HG02970 (cell line): Measurements from ENCODE around the gene FTHL17.

Source experiments
- ATAC-seq: cut with Tn5 transposase; IDR thresholded peaks from one replicate; pipeline ENCODE4 v1.9.1; 2021; ENCODE audit warnings: mild to moderate bottlenecking, moderate library complexity, moderate number of reproducible peaks; ENCODE audit not compliant: unreplicated experiment, low FRiP score

FTHL17 gene

DNA sequence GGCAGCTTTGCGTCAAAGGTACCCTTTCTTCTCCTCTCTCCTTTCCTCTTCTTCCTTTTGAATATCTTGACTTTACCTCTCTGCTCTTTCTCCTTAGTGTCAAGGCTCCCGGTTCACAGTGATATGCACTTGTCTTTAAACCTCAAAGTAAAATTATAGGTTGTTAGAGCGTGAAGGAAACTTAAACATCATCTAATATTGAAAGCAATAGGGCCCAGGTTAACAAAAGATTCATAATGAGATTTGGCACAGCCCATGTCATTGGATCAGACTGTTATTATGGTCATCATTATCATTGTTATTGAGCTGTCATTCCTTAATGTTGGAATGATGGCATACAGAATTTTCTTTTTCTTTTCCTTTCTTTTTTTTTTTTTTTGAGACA, 32.5 kb downstream of the FTHL17 start:
- ATAC-seq: no peak

DNA sequence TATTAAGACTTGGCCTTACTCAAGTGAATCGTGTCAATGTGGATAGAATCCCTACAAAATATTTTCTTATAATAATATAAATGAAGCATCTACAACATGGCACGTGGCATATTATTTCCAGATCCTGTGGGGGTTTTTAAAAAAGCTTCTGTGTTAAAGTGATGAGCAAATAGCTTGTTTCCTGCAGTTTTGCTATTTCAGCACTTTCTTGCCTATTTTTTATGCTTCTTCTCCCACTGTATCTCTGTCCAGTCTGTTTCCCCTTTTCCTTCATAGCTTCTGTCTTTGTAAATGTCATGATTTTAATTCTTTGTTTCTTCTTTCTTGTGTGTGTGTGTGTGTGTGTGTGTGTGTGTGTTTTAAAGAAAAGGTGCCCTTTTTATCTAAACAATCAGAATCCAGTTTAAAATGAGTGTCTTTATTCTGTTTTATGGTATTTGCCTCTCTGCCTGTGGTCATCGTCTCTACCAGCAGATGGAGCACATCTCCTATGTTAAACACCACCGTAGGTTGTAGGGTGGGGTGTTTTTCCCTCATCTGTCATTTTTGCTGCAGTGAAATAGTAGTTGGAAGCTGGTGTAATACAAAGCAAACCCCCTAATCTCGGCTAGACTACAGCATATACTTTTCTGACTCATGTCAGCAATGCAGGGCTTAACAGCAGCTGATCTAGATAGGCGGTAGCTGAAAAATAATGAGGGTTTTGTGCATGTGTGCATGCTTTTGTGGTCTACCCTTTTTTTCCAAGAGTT, 33.1 kb downstream of the FTHL17 start:
- ATAC-seq: no peak

DNA sequence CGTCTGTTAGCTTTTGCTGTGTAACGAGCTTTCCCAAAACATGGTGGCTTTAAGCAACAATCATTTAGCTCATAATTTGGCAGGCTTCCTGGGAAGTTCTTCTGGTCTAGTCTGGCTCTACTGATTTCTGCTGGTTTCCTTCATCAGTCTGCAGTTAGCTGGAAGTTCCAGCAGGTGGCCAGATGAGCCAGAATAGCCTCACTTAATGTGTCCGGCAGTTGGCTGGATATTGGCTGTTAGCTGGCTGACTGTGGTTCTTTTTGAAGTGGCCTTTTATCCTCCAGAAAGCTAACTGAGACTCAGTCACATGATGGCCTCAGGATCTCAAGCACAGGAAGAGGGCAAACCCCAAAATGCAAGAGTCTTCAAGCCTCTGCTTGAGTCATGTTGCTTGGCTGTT, 34.9 kb downstream of the FTHL17 start:
- ATAC-seq: peak; percentile 65

DNA sequence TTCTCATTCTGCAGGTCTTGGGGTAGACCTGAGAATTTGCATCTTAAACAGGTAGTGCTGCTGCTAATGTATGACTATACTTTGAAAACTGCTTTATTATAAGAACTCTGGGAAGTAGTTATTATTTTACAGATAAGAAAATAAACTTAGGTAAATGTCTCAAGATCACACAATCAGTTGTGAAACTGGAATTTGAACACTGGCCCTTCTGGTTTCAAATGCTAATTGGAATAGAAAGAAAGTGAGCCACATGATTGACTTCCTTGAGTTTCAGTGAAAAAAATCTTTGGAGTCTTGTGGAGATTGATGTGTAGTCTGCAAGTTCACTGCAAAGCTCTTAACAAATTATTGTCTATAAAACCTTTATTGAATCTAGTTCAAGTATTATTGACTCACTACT, 44.5 kb downstream of the FTHL17 start:
- no peak for ATAC-seq

DNA sequence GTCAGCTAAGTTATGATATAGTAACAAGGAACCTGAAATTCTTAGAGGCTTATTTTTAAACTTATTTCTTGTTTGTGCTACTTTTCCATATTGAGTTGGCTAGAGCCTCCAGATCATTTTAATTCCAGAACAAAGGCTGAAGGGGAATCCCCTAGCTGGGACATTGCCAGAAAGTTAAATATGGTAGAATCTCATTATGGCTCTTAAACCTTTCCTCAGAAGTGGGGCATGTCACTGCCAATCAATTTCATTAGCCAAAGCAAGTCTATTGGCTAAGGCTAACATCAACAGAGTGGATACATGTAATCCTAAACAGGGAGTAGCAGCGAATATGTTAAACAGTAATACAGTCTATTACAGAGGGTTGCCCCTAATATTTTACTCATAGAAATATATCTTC, 47.0 kb downstream of the FTHL17 start:
- no peak for ATAC-seq

DNA sequence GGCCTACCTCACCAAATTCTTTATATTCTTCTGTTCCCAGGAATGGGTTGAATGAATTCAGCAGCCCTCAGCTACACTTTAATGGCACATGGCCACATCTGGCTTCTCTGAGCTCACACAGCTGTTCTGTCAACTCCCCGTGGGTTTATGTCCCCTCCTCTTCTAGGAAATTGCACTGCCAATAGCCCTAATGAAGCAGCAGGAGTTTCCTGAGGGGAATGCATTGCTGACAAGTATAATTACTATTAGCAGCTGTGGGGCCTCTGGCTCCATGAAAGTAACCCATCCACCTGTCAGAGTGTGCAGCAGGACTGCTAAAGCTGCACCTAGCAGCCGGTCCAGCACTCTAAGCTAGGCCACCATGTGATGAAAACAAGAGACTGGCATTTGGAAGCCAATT, 50.3 kb downstream of the FTHL17 start:
- ATAC-seq: no peak
